GM20000 (cell line): ENCODE data around the gene ZNF80.

ENCODE experiments used
- DNase-seq: peaks from one replicate; pipeline ENCODE4 v3.0.0; 2012; ENCODE audit warnings: low spot score
- TF ChIP-seq, protein P1 (sequence below): IDR thresholded peaks from 2 replicates; pipeline ENCODE4 v1.5.1; 2012; ENCODE audit warnings: mild to moderate bottlenecking, control low read depth; ENCODE audit errors: extremely low read depth, missing control alignments

ZNF80 gene

DNA sequence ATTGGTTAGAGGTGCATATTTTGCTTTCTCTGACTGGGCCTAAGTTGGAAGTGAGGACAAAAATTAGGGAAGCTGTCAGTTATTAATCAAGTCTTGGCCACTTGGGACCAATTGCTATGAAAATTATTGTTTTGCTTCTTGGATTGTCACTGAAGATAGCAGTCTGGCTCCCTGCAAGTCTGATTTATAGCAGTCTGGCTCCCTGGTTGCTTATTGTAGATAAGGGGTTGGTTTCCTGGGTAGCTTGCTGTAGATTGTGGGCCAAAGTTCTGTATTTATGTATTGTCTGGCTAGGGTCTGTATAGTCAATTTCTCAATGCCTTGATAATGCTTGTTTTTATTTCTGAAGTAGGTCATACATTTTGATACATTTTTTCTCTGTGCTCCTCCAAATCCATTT is 45.2 kb downstream of the ZNF80 start:
- TF ChIP-seq, protein P1, sequence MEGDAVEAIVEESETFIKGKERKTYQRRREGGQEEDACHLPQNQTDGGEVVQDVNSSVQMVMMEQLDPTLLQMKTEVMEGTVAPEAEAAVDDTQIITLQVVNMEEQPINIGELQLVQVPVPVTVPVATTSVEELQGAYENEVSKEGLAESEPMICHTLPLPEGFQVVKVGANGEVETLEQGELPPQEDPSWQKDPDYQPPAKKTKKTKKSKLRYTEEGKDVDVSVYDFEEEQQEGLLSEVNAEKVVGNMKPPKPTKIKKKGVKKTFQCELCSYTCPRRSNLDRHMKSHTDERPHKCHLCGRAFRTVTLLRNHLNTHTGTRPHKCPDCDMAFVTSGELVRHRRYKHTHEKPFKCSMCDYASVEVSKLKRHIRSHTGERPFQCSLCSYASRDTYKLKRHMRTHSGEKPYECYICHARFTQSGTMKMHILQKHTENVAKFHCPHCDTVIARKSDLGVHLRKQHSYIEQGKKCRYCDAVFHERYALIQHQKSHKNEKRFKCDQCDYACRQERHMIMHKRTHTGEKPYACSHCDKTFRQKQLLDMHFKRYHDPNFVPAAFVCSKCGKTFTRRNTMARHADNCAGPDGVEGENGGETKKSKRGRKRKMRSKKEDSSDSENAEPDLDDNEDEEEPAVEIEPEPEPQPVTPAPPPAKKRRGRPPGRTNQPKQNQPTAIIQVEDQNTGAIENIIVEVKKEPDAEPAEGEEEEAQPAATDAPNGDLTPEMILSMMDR: no peak
- no peak for DNase-seq

DNA sequence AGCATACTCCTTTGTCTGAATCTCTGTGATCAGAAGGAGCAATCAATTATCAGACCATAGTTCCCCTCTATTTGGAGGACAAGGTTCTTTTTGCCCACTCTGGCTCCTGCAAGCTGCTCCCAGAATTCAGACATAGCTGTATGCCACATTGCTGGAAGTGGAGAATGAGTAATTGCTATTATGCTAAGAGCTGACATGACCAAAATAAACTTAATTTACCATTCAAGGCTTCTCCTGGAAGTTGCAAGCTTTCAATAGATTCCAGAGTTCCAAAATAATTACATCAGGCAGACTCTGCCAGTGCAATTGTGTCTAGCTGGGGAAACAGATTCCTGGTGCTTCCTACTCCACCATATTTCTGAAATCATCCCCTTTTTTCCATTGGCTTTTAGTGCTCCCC is 50.9 kb downstream of the ZNF80 start:
- DNase-seq: no peak
- TF ChIP-seq, protein P1: no peak
